GM12878 (cell line): ENCODE data around the gene C16orf90. TPM values are rescaled to one million over a fixed set of nuclear protein-coding genes. Genes with fewer than 3 reads are reported as not detected.

Source experiments
- ATF2 ChIP-seq: IDR thresholded peaks from 2 replicates; pipeline ENCODE4 v1.6.1; 2012; ENCODE audit warnings: low read length, inconsistent platforms
- BHLHE40 ChIP-seq, 2 experiments: fragments of 450-650 bp in 1 of 2; IDR thresholded peaks; 2 replicates each; pipeline ENCODE4 v1.6.1; 2011 to 2017; ENCODE audit warnings: low read depth in 2 of 2, borderline replicate concordance in 1 of 2, improper control_type of control experiment in 1 of 2, low read length in 1 of 2, mild to moderate bottlenecking in 1 of 2
- CREB1 ChIP-seq: IDR thresholded peaks from 2 replicates; pipeline ENCODE4 v1.6.1; 2012; ENCODE audit warnings: low read depth, mild to moderate bottlenecking, inconsistent platforms
- DPF2 ChIP-seq: fragments of 450-650 bp; IDR thresholded peaks from 2 replicates; pipeline ENCODE4 v1.6.1; 2017; ENCODE audit warnings: mild to moderate bottlenecking
- EED ChIP-seq: sonication (generic); IDR thresholded peaks from 2 replicates; pipeline ENCODE4 v1.6.1; 2016; ENCODE audit warnings: antibody characterized with exemption, low read depth
- EP300 ChIP-seq, 2 experiments: fragments of 150-350 bp in 1 of 2; IDR thresholded peaks; 2 replicates each; pipeline ENCODE4 v1.6.1; 2011 to 2012; ENCODE audit warnings: low read depth in 2 of 2, low read length in 2 of 2, borderline replicate concordance in 1 of 2, improper control_type of control experiment in 1 of 2, inconsistent platforms in 1 of 2; ENCODE audit not compliant: control insufficient read depth in 1 of 2
- ETV6 ChIP-seq, 2 experiments: fragments of 450-650 bp in 1 of 2; IDR thresholded peaks in 1 of 2; conservative IDR thresholded peaks in 1 of 2; 2 replicates each; pipeline ENCODE4 v1.6.1; 2014; ENCODE audit warnings: antibody characterized with exemption in 1 of 2, borderline replicate concordance in 1 of 2, low read depth in 1 of 2, mild to moderate bottlenecking in 1 of 2, moderate library complexity in 1 of 2
- FOXM1 ChIP-seq: IDR thresholded peaks from 2 replicates; pipeline ENCODE4 v1.6.1; 2012; ENCODE audit warnings: low read depth, mild to moderate bottlenecking, inconsistent platforms, low read length, moderate library complexity
- HCFC1 ChIP-seq: fragments of 150-350 bp; IDR thresholded peaks from 2 replicates; pipeline ENCODE4 v1.6.1; 2014; ENCODE audit warnings: low read length
- HDAC6 ChIP-seq: fragments of 200-600 bp; sonication (generic); IDR thresholded peaks from one replicate; pipeline ENCODE4 v1.8.0; 2017; ENCODE audit warnings: antibody characterized with exemption; ENCODE audit not compliant: unreplicated experiment
- IKZF1 ChIP-seq: fragments of 450-650 bp; conservative IDR thresholded peaks from 2 replicates; pipeline ENCODE4 v1.6.1; 2017; ENCODE audit warnings: antibody characterized with exemption, mild to moderate bottlenecking
- MEF2B ChIP-seq: fragments of 450-650 bp; IDR thresholded peaks from 2 replicates; pipeline ENCODE4 v1.6.1; 2018; ENCODE audit warnings: mild to moderate bottlenecking, moderate library complexity; ENCODE audit not compliant: partially characterized antibody, poor library complexity, severe bottlenecking
- MXI1 ChIP-seq: fragments of 150-350 bp; IDR thresholded peaks from 2 replicates; pipeline ENCODE4 v1.6.1; 2011; ENCODE audit warnings: low read depth, mild to moderate bottlenecking, inconsistent platforms, low read length, improper control_type of control experiment
- RAD51 ChIP-seq: fragments of 450-650 bp; IDR thresholded peaks from 2 replicates; pipeline ENCODE4 v1.6.1; 2016; ENCODE audit warnings: moderate library complexity, mild to moderate bottlenecking, inconsistent platforms
- RUNX3 ChIP-seq: IDR thresholded peaks from 2 replicates; pipeline ENCODE4 v1.6.1; 2012; ENCODE audit warnings: low read length, inconsistent platforms
- SMAD1 ChIP-seq: fragments of 450-650 bp; IDR thresholded peaks from 2 replicates; pipeline ENCODE4 v1.6.1; 2018; ENCODE audit warnings: mild to moderate bottlenecking, low read depth; ENCODE audit not compliant: partially characterized antibody
- SMARCA5 ChIP-seq: fragments of 450-650 bp; IDR thresholded peaks from 2 replicates; pipeline ENCODE4 v1.6.1; 2017; ENCODE audit warnings: mild to moderate bottlenecking
- TAF1 ChIP-seq: IDR thresholded peaks from 2 replicates; pipeline ENCODE4 v1.6.1; 2011; ENCODE audit warnings: mild to moderate bottlenecking, low read depth, low read length, borderline replicate concordance
- TBL1XR1 ChIP-seq: IDR thresholded peaks from 2 replicates; pipeline ENCODE4 v1.6.1; 2012; ENCODE audit warnings: low read depth, low read length, improper control_type of control experiment
- TCF7 ChIP-seq: IDR thresholded peaks from 2 replicates; pipeline ENCODE4 v1.6.1; 2014; ENCODE audit warnings: antibody characterized with exemption, borderline replicate concordance
- YY1 ChIP-seq: IDR thresholded peaks from 2 replicates; pipeline ENCODE4 v1.6.1; 2011; ENCODE audit warnings: low read depth, mild to moderate bottlenecking, low read length
- ZNF687 ChIP-seq: fragments of 450-650 bp; IDR thresholded peaks from 2 replicates; pipeline ENCODE4 v1.6.1; 2017; ENCODE audit warnings: mild to moderate bottlenecking, moderate library complexity
- polyA plus RNA-seq, 11 experiments: library from polyadenylated mRNA; depleted of rRNA in 4 of 11; unstranded in 6 of 11; stranded (reverse) in 5 of 11; fragments of >200 nt; fragmentation: Nextera tagmentation in 4 of 11; fragmentation: Illumina TruSeq in 1 of 11; extraction: Ambion mirVana in 4 of 11; extraction: Trizol in 1 of 11; gene quantifications; 1 replicate in 1 of 11; 2 replicates in 10 of 11; pipeline versions ENCODE4 v1.2.1 to v1.2.3, GENCODE V29; 2011 to 2016; ENCODE audit warnings: inconsistent platforms in 2 of 11, missing spikeins in 2 of 11, low read depth in 1 of 11
- total RNA-seq, 4 experiments: library from RNA; depleted of rRNA in 3 of 4; stranded (reverse); fragments of >200 nt in 3 of 4; fragmentation: Illumina TruSeq in 1 of 4; extraction: Trizol in 1 of 4; gene quantifications; 2 replicates each; pipeline versions ENCODE4 v1.2.1 to v1.2.3, GENCODE V29; 2013 to 2021
- TF ChIP-seq, protein P1 (sequence below): IDR thresholded peaks from 2 replicates; pipeline ENCODE4 v1.6.1; 2012; ENCODE audit warnings: low read depth, low read length, improper control_type of control experiment

Gene C16orf90
- total and polyA plus RNA-seq, 10 of the 15 experiments (the other 5 are each of a cell fraction or from before 2014, with no cell fraction given): not detected

DNA sequence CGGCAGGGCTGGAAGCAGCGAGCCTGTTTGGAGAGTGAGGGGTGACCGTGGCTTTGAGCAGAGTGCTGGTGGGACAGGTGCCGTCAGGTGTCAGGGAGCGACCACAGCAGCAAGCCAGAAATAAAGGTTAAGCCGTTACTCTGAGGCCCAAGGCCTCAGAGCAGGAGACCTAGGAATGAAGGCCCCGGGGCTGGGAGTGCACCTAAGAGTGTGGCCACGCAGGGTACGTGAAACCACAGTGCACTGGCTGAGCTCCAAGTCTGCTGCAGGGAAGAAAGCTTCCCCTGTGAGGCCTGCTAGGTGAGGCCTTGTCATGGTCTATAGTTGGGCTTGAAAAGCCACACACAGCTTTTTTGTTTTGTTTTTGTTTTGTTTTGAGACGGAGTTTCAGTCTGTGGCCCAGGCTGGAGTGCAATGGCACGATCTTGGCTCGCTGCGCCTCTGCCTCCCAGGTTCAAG is 14.2 kb upstream of the C16orf90 start (continued):
- TF ChIP-seq TCF7: peak; percentile 82
- peak; percentile 24; the same call in 1 of the 2 replicates for TF ChIP-seq RAD51
- TF ChIP-seq FOXM1: peak; percentile 51; the same call in 1 of the 2 replicates
- no peak for TF ChIP-seq HDAC6
- TF ChIP-seq ATF2: peak; percentile 26; the same call in 1 of the 2 replicates
- peak; percentile 31; the same call in 1 of the 2 replicates for TF ChIP-seq TAF1
- peak; percentile 33; the same call in 1 of the 2 replicates for TF ChIP-seq DPF2
- TF ChIP-seq EED: peak; percentile 59
- TF ChIP-seq CREB1: peak; percentile 14; the same call in 1 of the 2 replicates
- TF ChIP-seq ETV6 (conservative IDR thresholded peaks at IDR 0.05 in 1 of 2, IDR thresholded peaks at IDR 0.05 in 1 of 2; ENCODE audit: borderline replicate concordance in 1 of 2, low read depth in 1 of 2): peak in 1 of 2 experiments; percentile 49; a peak in 1 of 4 replicates
- peak; percentile 81 for TF ChIP-seq ZNF687
- TF ChIP-seq EP300 (IDR thresholded peaks at IDR 0.05; ENCODE audit: borderline replicate concordance in 1 of 2, control insufficient read depth in 1 of 2, low read depth in 2 of 2, low read length in 2 of 2): 0 out of 4 replicates have a peak, but pooled peaks of 1 of the 2 experiments have one; percentile 20
- TF ChIP-seq HCFC1: peak; percentile 15; the same call in 1 of the 2 replicates
- no peak for TF ChIP-seq YY1
- TF ChIP-seq, protein P1, sequence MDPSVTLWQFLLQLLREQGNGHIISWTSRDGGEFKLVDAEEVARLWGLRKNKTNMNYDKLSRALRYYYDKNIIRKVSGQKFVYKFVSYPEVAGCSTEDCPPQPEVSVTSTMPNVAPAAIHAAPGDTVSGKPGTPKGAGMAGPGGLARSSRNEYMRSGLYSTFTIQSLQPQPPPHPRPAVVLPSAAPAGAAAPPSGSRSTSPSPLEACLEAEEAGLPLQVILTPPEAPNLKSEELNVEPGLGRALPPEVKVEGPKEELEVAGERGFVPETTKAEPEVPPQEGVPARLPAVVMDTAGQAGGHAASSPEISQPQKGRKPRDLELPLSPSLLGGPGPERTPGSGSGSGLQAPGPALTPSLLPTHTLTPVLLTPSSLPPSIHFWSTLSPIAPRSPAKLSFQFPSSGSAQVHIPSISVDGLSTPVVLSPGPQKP: no peak
- peak; percentile 95 for TF ChIP-seq RUNX3
- TF ChIP-seq SMAD1: peak; percentile 94
- TF ChIP-seq TBL1XR1: peak; percentile 42; the same call in 1 of the 2 replicates
- TF ChIP-seq IKZF1: peak; percentile 49; the same call in 1 of the 2 replicates
- TF ChIP-seq BHLHE40 (IDR thresholded peaks at IDR 0.05; ENCODE audit: borderline replicate concordance in 1 of 2, low read depth in 2 of 2, low read length in 1 of 2): peak; percentile 61 to 89
- peak; percentile 53 for TF ChIP-seq MXI1
- no peak for TF ChIP-seq SMARCA5
- peak; percentile 50 for TF ChIP-seq MEF2B
